Neutrophil (primary cell): Measurements from ENCODE around the gene DNM2.

Experiments used
- H3K27ac ChIP-seq: fragments of 200-600 bp; sonication (generic); 2 replicates; pipeline ENCODE4 v1.5.1; 2016; ENCODE audit warnings: mild to moderate bottlenecking, moderate library complexity
- H3K27me3 ChIP-seq: fragments of 200-600 bp; sonication (generic); 2 replicates; pipeline ENCODE4 v1.6.0; 2016; ENCODE audit warnings: mild to moderate bottlenecking
- H3K36me3 ChIP-seq: fragments of 200-600 bp; sonication (generic); 2 replicates; pipeline ENCODE4 v1.5.1; 2017
- H3K4me1 ChIP-seq, 2 experiments: fragments of 200-600 bp in 1 of 2; sonication (generic) in 1 of 2; 1 replicate in 1 of 2; 2 replicates in 1 of 2; pipeline versions ENCODE4 v1.5.1 to v1.6.1; 2013 to 2016; ENCODE audit warnings: low read depth in 1 of 2, low read length in 1 of 2, mild to moderate bottlenecking in 1 of 2, moderate library complexity in 1 of 2; ENCODE audit not compliant: control insufficient read depth in 1 of 2, insufficient read depth in 1 of 2
- H3K4me3 ChIP-seq, 2 experiments: fragments of 200-600 bp in 1 of 2; sonication (generic) in 1 of 2; 1 replicate in 1 of 2; 2 replicates in 1 of 2; pipeline ENCODE4 v1.5.1; 2013 to 2016; ENCODE audit warnings: low read depth in 1 of 2, low read length in 1 of 2, mild to moderate bottlenecking in 1 of 2, moderate library complexity in 1 of 2
- H3K9me3 ChIP-seq: fragments of 200-600 bp; sonication (generic); 2 replicates; pipeline ENCODE4 v1.5.1; 2016
- CTCF ChIP-seq: fragments of 200-600 bp; sonication (generic); IDR thresholded peaks from 2 replicates; pipeline ENCODE4 v1.5.1; 2016; ENCODE audit warnings: antibody characterized with exemption

The DNM2 gene

GRCh38 chr19:10870501-10870954 is 152.6 kb downstream of the DNM2 start:
- Histone ChIP-seq H3K9me3 (no peaks in the 10 kb centered on the region), H3K27me3 (peaks cover 21% of the 10 kb centered on the region), H3K4me1 (peaks cover 12 to 20% of the 10 kb centered on the region in 2 experiments), H3K4me3 (peak overlapping the region; percentile 38 to 61), H3K36me3 (peaks cover 42% of the 10 kb centered on the region), H3K27ac (peak overlapping the region; percentile 87)
- no peak for TF ChIP-seq CTCF

- peak within 1 kb of the TSS; percentile 87 for H3K27ac ChIP-seq
- H3K9me3 ChIP-seq, result no peaks in the 10 kb centered on the region
- H3K36me3 ChIP-seq, result peaks cover 37% of the 10 kb centered on the region
- TF ChIP-seq CTCF, result peak; percentile 96
- H3K27me3 ChIP-seq, result peaks cover 21% of the 10 kb centered on the region
- peaks cover 12 to 20% of the 10 kb centered on the region in 2 experiments for H3K4me1 ChIP-seq
- peak within 1 kb of the TSS; percentile 57 to 62 for H3K4me3 ChIP-seq
Observed at GRCh38 chr19:10870955-10871603, 153.2 kb downstream of the DNM2 start, which contains the start of gene CARM1. CARM1 (plus strand) TSS chr19:10871553; CDS start chr19:10871703, 150 bp downstream.

GRCh38 chr19:10871711-10872545 is 154.0 kb downstream of the DNM2 start:
- H3K4me1 ChIP-seq, result peaks cover 12 to 20% of the 10 kb centered on the region in 2 experiments
- peaks cover 33% of the 10 kb centered on the region for H3K36me3 ChIP-seq
- no peaks in the 10 kb centered on the region for H3K9me3 ChIP-seq
- H3K27me3 ChIP-seq, result peaks cover 21% of the 10 kb centered on the region
- H3K4me3 ChIP-seq, result peak overlapping the region; percentile 57 to 62
- no peak for TF ChIP-seq CTCF
- peak overlapping the region; percentile 56 for H3K27ac ChIP-seq

GRCh38 chr19:10872546-10873107 is 154.7 kb downstream of the DNM2 start:
- TF ChIP-seq CTCF, result no peak
- Histone ChIP-seq H3K36me3 (peaks cover 29% of the 10 kb centered on the region), H3K27me3 (peaks cover 21% of the 10 kb centered on the region), H3K4me1 (peaks cover 12 to 20% of the 10 kb centered on the region in 2 experiments), H3K4me3 (peak overlapping the region; percentile 57 to 62), H3K27ac (no peak overlapping the region), H3K9me3 (no peaks in the 10 kb centered on the region)

- Histone ChIP-seq H3K4me3 (no peak overlapping the region), H3K4me1 (peaks cover 14 to 20% of the 10 kb centered on the region in 2 experiments), H3K36me3 (peaks cover 16% of the 10 kb centered on the region), H3K27ac (no peak overlapping the region), H3K9me3 (no peaks in the 10 kb centered on the region), H3K27me3 (peaks cover 21% of the 10 kb centered on the region)
- TF ChIP-seq CTCF, result no peak
Observed at GRCh38 chr19:10874024-10874423, 156.1 kb downstream of the DNM2 start.
